ENCODE results near the gene NAGLU. TPM values are rescaled to one million over a fixed set of nuclear protein-coding genes. Genes with fewer than 3 reads are reported as not detected.

Gene NAGLU
- total RNA-seq, 2 donors from 2014 or later = 81.5 to 123 TPM

DNA sequence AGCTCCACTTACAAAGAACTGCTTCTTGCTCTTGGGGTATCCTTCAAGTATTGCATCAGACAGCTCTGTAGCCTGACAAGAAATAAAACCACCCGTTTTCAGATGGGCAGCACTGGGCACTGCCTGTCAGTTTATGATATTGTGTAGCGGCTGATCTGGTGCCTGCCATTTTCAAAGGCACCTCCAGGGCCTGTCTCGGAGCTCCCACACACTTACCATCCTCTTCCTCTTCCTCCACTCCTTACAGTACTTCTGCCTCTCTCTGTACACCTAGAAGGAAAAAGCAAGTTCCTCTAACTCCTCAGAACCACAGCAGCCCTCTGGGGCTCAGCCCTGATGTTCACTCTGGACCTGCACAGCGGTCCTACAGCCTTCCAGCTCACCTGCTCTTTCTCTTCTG, 37.1 kb downstream of the NAGLU start:
- no peak overlapping the region for H3K27ac ChIP-seq
- no peaks in the 10 kb centered on the region for H3K27me3 ChIP-seq (replicated peaks; ENCODE audit: insufficient read depth)
- intact Hi-C loops (cut with DNase I) = no loop called here
- H3K36me3 ChIP-seq = peaks cover 0 to 8% of the 10 kb centered on the region in 2 donors
- 85% methylated on average over 4 of the region's 4 CpGs for WGBS
- H3K9me3 ChIP-seq = no peaks in the 10 kb centered on the region
- DNase-seq (ENCODE audit: low spot score) = no peak
- H3K4me3 ChIP-seq = no peak overlapping the region
- peaks cover 7% of the 10 kb centered on the region for H3K4me1 ChIP-seq (replicated peaks)
- TF ChIP-seq POLR2AphosphoS5 (IDR thresholded peaks at IDR 0.05) = no peak
- no peak for TF ChIP-seq POLR2A (IDR thresholded peaks at IDR 0.05)
- TF ChIP-seq, protein P1, sequence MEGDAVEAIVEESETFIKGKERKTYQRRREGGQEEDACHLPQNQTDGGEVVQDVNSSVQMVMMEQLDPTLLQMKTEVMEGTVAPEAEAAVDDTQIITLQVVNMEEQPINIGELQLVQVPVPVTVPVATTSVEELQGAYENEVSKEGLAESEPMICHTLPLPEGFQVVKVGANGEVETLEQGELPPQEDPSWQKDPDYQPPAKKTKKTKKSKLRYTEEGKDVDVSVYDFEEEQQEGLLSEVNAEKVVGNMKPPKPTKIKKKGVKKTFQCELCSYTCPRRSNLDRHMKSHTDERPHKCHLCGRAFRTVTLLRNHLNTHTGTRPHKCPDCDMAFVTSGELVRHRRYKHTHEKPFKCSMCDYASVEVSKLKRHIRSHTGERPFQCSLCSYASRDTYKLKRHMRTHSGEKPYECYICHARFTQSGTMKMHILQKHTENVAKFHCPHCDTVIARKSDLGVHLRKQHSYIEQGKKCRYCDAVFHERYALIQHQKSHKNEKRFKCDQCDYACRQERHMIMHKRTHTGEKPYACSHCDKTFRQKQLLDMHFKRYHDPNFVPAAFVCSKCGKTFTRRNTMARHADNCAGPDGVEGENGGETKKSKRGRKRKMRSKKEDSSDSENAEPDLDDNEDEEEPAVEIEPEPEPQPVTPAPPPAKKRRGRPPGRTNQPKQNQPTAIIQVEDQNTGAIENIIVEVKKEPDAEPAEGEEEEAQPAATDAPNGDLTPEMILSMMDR (IDR thresholded peaks at IDR 0.05) = no peak

DNA sequence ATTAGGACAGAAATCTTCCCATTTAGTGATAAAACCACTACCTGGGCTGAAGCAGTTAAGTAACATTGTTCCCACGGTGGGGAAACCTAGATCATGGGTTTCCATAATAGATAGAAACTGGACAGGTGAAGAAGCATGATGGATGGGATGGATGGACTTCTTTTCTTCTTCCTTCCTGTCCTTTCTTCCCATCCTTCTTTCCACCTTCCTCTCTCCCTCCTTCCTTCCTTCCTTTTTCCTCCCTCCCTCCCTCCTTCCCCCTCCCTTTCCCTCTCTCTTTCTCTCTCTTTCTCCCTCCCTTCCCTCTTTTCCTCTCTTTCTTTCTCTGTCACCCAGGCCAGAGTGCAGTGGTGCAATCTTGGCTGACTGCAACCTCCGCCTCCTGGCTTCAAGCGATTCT, 38.4 kb downstream of the NAGLU start:
- no peaks in the 10 kb centered on the region for H3K9me3 ChIP-seq
- no peaks in the 10 kb centered on the region for H3K27me3 ChIP-seq (replicated peaks; ENCODE audit: insufficient read depth)
- H3K27ac ChIP-seq = no peak overlapping the region
- TF ChIP-seq POLR2A (IDR thresholded peaks at IDR 0.05) = no peak
- TF ChIP-seq POLR2AphosphoS5 (IDR thresholded peaks at IDR 0.05) = no peak
- TF ChIP-seq, protein P1 (IDR thresholded peaks at IDR 0.05) = no peak
- peaks cover 7% of the 10 kb centered on the region for H3K4me1 ChIP-seq (replicated peaks)
- WGBS = 88% methylated on average over 3 of the region's 3 CpGs
- no peak for DNase-seq (ENCODE audit: low spot score)
- H3K4me3 ChIP-seq = no peak overlapping the region
- peaks cover 0 to 8% of the 10 kb centered on the region in 2 donors for H3K36me3 ChIP-seq
- intact Hi-C loops (cut with DNase I) = no loop called here

DNA sequence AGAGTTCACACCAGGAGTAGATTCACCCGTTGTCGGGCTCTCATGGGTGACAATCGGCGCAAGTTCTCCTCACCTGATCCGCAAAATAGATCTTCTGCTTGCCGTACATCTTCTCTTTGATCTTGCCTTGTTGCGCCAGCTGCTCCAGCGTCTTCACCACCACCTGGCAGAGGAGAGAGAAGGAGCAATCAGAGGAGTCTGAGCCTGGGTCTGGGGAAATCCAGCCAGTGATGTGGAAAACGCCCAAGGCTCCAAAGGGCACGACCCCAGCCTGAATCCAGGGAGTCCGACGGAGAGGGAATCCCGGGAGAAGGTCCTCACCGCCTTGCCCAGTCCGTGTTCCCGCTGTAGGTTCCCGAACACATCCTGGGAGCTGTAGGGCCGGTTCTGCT, 41.1 kb downstream of the NAGLU start:
- H3K27ac ChIP-seq = peak overlapping the region; percentile 83 to 86
- intact Hi-C loops (cut with DNase I) = no loop called here
- 2% methylated on average over 18 of the region's 18 CpGs for WGBS
- no peaks in the 10 kb centered on the region for H3K27me3 ChIP-seq (replicated peaks; ENCODE audit: insufficient read depth)
- H3K4me1 ChIP-seq (replicated peaks) = peaks cover 7% of the 10 kb centered on the region
- H3K36me3 ChIP-seq = peaks cover 9 to 15% of the 10 kb centered on the region in 2 donors
- no peaks in the 10 kb centered on the region for H3K9me3 ChIP-seq
- TF ChIP-seq, protein P1 (IDR thresholded peaks at IDR 0.05) = no peak
- TF ChIP-seq POLR2A (IDR thresholded peaks at IDR 0.05) (no peak), POLR2AphosphoS5 (IDR thresholded peaks at IDR 0.05) (no peak)
- DNase-seq (ENCODE audit: low spot score) = no peak
- peak overlapping the region; percentile 54 to 58 for H3K4me3 ChIP-seq

DNA sequence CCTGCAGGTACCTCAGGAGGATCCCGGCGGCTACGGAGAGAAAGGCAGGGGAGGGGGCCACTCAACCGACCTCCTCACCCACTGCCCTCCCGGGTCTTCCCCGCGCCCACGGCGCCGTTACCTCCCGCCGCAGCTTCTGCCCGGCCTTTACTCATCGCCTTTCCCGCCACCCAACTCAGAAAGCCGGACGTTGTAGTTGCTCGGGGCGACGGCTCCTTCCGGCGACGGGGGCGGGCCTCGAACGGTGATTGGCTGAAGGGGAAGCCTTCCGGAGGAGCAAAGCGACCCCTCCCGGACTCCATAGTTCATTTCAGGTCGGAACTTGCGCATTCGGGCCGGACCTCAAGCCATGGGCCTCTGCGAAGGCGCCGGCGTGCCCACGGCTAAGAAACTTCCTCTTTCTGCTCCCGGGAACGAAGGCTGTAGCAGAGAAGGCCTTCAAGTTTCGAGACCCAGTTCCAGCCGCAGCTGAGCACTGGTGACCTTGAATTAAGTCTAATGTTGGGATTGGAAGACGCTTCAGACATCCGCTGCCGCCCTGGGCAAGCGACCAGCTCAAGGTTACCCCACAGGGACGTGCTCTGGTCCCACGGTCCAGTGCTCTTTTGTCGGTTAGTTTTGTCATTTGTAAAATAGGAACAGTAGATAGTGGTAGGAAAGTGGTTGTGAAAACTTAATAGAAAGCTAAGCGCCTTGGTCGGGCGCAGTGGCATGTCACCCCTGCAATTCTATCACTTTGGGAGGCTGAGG, 41.7 kb downstream of the NAGLU start, which contains the start of gene PSMC3IP:
Gene PSMC3IP, minus strand, starts transcription at position 198 of the 750 bp plus-strand sequence. Its CDS starts 43 bp downstream, at position 155.
- no peaks in the 10 kb centered on the region for H3K9me3 ChIP-seq
- H3K4me3 ChIP-seq = peak within 1 kb of the TSS; percentile 54 to 58
- peaks cover 7% of the 10 kb centered on the region for H3K4me1 ChIP-seq (replicated peaks)
- under 1% methylated on average over 48 of the region's 52 CpGs for WGBS
- H3K36me3 ChIP-seq = peaks cover 14 to 18% of the 10 kb centered on the region in 2 donors
- peak within 1 kb of the TSS; percentile 83 to 86 for H3K27ac ChIP-seq
- peak; percentile 95 for DNase-seq (ENCODE audit: low spot score)
- intact Hi-C loops (cut with DNase I) = loop anchor here (1.0 kb wide), 1 partner anchor 101 kb away; no protein-coding TSS in a partner anchor
- peak; percentile 99 for TF ChIP-seq POLR2AphosphoS5 (IDR thresholded peaks at IDR 0.05)
- TF ChIP-seq, protein P1 (IDR thresholded peaks at IDR 0.05) = peak in 3 of 4 experiments; percentile 33 to 72 (median 60)
- TF ChIP-seq POLR2A (IDR thresholded peaks at IDR 0.05) = peak; percentile 69
- no peaks in the 10 kb centered on the region for H3K27me3 ChIP-seq (replicated peaks; ENCODE audit: insufficient read depth)

Data from prostate gland (tissue), 2 donors.